HG03060 (cell line): ENCODE measurements around the gene ATAD1.
"Not testable (repeated sequence)": the region's sequence is repeated elsewhere in the genome, so short reads cannot be mapped to it uniquely, and the experiment has no call there.

Source experiments
- ATAC-seq: cut with Tn5 transposase; IDR thresholded peaks from one replicate; pipeline ENCODE4 v1.9.1; 2021; ENCODE audit warnings: low read depth, moderate number of reproducible peaks; ENCODE audit not compliant: unreplicated experiment

ATAD1 gene

DNA sequence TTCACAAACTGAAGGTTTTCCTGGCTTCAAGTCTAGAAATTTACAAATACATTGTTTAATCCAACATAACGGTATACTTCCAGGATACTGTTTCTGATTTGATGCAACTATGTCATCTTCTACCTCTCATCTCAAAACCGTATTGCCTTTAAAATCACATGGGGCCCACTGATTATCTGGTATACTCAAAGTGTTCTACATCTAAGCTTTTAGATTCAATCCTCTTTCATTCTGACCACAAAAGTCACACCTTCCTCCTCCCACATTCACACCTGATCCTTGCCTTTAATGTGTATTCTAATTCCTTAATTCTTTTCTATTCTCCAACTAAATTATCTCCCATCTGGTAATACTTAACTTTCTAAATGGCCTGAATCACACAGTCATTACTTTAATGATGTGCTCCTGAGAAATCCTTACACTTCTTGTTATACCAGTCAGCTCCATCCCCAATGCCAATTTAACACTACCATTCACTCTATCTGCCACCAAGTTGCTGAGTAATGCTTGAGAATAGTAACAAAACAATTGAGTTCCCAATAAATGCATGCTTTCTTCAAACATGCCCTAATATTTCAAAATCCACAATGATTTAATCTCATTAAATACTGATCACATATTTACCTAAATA is 13.0 kb downstream of the ATAD1 start:
- no peak for ATAC-seq

DNA sequence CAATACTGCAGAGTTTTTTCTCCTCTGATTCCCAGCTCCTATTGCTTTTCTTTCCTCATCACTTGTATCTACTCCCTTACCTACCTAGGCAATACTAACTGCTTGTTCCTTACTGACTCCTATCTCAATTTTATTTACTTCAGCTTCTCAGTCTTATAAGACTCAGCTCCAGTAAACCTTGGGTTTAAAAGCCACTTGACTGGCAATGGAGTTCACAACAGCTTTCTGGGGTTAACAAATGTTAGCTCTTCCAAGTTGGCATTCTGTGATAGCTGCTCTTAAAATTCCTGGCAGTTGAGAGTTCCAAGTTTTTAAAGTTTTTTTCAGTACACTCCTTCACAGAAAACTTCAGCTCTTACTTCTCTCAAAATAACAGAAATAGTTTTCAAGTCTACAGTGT is 14.2 kb downstream of the ATAD1 start:
- ATAC-seq = no peak

DNA sequence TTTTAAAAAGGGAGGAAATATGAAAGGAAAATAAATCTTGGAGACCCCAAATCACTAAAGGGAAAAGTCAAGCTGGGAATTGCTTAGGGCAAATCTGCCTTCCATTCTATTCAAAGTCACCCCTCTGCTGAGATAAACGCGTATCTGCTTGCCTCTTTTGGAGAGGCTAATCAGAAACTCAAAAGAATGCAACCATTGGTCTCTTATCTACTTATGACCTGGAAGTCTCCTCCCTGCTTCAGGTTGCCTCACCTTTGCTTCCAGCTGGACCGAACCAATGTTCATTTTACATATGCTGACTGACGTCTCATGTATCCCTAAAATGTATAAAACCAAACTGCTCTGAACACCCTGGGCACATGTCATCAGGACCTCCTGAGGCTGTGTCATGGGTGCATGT is 14.7 kb downstream of the ATAD1 start:
- no peak for ATAC-seq

DNA sequence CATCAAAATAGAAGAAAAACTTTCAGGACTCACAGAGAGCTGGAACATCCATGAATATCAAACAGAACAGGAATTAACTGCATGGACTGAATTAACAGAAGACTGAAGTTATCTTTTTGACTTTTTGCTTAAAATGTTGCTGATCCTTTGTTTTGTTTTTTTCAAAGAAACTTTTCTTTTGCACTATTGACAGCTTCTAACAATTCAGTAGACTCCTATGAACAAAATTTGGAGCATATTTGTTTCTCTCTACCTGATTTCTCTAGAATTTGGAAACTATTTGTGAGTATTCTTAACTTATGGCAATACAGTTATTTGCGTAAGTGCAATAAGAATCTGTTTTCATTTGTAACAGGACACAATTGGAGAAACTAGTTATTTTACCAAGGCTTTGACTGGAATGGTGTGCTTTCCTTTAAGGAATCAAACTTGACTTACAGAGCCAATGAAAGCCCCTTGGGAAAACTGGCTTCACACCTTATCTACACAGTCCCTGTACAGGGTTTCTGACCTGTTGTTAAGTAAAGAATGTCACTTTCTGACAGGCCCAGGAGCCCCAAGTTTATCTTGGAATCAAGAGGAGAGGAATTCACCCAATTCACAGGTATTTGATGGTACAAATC is 16.1 kb downstream of the ATAD1 start:
- ATAC-seq = not testable (repeated sequence)

DNA sequence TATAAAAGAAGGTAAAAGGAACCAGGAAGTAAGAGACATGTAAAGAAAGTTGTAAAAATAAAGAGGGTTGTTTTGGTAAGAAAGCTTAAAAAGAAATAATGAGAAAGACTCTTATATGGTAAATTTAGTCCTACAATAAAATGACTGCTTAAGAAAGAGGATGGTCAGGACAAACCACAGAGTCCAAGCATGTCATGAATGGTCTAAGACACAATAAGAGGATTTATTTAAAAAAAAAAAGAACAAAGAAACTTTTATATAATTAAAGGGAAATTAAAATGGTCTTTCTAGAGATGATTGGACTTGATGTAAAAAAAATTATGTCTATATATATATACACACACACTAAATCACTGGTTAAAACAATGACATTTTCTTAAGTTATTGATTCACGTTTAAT is 18.2 kb downstream of the ATAD1 start:
- ATAC-seq = no peak

DNA sequence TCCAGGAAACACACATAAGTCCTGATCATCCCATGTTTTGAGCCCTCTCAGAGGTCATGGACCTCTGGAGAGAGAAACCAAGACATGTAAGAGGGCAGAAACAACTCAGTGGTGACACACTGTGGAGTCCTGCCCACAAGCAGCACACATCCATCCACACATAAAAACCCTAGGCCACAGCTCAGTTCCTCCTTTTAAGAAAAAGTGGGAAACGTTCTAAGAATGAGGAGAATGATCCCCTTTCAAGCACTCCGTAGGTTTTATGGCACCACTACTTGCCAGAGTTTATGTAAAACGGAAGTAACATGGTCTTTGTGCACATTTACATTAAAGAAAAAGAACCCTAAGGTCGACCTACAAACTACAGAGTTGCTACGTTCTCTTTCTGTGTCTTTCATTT is 19.9 kb downstream of the ATAD1 start:
- no peak for ATAC-seq

DNA sequence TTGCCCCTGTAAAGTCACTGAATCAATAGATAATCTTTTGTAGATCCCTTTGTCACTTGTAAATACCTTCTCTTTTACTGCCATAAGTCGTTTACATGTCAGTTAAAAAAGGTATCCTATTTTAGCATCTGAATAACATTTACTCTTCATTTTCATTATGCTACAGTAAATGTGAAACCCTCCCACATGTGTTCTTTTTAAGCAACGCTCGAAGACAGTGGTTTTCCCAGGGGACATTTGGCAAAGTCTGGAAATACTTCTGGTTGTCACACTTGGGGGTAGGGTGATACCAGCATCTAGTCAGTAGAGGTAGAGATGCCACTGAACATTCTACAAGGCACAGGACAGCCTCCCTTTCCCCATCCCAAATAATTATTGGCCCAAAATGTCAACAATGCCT is 23.7 kb downstream of the ATAD1 start:
- ATAC-seq = no peak

DNA sequence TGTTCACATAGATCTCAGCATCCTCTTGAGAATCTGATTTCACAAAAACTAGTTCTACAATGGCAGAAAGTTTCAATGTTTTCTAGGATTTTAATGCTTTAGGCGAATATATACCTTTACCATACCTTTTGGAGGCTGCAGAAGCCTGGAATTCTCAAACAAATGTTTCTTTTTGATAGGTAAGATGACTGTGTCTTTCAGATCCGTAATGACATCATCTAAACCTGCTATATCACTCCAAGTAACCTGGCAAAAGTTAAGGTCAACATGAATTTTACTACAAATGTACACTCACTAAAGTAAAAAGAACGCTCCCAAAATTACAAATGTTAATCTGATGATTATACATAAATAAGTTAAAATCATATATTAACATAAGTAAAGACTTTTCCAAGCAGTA is 27.8 kb downstream of the ATAD1 start:
- no peak for ATAC-seq

DNA sequence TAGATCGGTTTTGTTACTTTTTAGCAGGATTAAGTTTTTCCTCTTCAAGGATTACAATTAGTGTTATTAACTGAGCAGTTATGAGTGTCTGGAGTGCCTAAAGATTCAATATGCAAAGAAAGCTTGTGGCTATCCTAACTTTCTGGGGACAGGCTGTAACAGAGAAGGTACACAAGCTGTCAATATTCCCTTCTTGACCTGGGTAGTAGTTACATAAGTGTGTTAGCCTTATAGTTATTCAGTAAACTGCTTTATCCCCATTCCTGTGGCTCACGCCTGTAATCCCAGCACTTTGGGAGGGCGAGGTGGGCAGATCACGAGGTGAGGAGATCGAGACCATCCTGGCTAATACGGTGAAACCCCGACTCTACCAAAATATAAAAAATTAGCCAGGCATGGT is 31.6 kb downstream of the ATAD1 start:
- ATAC-seq = no peak

DNA sequence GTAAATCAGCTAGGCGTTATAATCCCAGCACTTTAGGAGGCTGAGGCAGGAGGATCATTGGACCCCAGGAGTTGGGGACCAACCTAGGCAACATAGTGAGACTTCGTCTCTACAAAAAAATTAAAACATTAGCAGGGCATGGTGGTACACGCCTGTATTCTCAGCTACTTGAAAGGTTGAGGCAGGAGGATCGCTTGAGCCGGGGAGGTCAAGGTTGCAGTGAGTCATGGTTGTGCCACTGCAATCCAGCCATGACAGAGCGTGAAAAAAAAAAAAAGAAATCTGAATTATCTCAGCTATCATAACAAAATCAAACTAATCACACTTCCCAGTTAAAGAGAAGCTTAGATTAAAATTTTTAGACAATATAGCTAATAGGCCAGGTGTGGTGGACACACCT is 35.3 kb downstream of the ATAD1 start:
- ATAC-seq = no peak

DNA sequence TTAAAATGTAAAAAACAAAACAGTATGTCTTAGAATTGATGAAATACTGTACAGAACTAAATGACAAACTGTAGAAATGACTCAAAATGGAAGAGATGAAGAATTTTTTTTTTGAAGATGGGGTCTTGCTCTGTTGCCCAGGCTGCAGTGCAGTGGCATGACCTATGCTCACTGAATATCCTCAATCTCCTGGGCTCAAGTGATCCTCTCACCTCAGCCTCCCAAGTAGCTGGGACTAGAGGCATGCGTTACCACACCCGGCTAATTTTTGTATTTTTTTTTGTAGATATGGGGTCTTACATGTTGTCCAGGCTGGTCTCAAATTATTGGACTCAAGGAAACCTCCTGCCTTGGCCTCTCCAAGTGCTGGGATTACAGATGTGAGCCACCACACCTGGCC is 36.5 kb downstream of the ATAD1 start:
- no peak for ATAC-seq

DNA sequence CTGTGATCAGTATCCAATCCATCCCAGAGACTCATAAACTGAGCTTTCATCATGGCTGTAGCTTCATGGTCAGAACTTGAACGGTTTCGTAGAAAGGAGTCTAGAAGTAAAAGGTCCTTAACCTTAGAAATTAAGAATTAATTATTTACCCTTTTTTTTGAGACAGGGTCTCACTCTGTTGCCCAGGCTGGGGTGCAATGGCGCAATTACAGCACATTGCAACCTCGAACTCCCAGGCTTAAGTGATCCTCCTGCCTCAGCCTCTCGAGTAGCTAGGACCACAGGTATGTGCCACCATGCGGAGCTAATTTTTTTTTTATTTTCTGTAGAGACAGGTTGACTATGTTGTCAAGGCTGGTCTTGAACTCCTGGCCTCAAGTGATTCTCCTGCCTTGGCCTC is 41.7 kb downstream of the ATAD1 start:
- no peak for ATAC-seq

DNA sequence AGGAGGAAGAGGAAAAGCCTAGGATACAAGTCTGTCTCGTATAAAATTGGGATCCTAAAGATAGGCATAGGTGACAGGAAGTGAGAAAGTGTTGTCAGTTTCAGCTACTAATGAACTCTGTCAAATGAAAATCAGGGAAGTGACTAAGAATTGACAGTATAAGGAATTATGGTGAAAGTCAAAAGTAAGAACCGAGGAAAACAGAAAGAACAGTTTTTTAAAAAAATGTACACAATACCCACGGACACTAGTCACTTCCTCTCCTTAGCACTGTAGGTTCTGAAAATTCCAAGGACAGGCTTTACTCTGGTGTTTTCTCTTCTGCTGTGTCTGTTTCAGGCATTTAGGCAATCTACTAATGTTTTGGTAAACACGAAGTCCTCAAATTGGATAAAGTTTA is 42.3 kb downstream of the ATAD1 start:
- no peak for ATAC-seq

DNA sequence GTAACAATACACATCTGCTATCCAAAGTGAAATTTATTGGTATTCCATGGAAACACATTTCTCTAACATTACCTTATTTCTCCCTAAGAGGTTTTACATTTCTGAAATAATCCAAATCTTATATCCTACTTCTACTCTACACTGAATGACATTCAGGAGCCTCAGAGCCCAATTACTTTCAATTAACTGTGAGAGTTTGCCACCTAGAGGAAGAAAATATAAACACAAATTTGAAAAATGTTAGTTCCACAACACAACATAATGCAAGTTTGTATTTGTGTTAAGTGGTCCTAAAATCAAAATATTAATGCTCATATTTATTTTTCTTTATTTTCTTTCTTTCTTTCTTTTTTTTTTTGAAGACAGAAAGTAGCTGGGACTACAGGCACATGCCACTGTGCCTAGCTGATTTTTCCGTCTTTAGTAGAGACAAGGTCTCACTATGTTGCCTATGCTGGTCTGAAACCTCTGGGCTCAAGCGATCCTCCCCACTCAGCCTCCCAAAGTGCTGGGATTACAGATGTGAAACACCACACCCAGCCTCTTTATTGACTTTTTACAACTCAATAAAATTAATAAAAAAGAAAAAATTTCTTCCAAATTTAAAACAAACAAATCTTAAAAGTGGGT is 46.0 kb downstream of the ATAD1 start:
- ATAC-seq = no peak

DNA sequence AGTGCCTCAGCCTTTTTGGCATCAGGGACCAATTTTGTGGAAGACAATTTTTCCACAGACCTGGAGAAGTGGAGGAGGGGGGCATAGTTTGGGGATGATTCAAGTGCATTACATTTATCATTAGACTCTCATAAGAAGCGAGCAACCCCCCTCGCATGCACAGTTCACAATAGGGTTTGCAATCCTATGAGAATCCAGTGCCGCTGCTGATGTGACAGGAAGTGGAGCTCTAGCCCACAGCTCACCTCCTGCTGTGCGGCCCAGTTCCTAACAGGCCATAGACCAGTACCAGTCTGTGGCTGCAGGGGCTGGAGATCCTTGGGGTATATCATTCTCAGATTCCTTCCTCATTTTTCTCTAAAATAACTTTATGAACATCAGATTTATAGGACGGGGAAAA is 50.8 kb downstream of the ATAD1 start:
- no peak for ATAC-seq

DNA sequence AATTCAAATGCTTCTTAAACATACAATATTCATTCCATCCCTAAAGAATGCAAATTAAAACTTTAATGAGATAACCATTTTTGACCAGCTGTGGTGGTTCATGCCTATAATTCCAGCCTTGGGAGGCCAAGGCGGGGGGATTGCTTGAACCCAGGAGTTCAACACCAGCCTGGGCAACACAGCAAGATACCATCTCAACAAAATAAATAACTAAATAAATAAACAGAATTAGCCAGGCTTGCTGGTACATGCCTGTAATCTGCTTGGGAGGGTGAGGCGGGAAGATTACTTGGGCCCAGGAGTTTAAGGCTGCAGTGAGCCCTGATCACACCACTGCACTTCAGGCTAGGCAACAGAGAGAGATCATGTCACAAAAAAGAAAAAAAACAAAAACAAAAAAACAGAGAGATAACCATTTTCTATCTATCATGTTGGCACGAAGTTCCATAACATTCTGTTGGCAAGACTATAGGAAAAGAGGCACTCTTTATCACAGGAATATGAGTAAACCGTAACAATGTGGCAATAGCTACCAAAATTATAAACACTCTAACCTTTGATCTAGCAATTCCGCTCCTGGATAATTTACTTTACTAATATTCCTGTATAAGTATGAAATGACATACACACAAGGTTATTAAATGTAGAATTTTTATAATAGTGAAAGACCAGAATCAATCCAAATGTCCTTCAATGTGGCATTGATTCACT is 52.2 kb downstream of the ATAD1 start:
- no peak for ATAC-seq

DNA sequence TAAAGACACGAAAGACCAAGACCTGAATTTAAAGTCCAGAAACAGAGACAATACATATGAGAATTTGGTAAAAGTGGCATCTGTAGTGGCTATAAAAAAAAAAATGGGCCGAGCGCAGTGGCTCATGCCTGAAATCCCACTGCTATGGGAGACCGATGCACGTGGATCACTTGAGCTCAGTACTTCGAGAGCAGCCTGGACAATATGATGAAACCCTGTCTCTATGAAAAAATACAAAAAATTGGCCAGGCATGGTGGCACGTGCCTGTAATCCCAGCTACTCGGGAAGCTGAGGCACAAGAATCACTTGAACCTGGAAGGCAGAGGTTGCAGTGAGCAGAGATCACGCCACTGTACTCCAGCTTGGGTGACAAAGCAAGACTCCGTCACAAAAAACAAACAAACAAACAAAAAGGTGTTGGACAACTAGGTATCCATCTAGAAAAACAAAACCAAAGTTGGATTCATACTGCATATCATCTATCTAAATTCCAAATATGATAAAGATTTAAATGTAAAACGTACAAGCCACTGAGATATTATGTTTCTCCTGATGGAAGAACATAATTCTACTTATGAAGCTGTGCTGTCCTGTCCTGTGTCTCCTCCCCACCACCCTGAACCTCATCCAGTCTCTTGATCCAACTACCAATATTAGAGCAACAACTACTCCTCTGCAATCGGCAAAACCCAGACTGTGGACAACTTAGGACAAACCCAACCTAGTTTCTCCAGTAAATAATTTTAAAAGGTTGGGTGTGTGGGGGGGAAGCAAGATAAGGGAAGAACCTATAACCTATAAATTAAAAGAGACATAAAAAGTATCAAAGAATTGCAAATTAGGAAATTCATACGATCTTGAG is 53.7 kb downstream of the ATAD1 start:
- no peak for ATAC-seq

DNA sequence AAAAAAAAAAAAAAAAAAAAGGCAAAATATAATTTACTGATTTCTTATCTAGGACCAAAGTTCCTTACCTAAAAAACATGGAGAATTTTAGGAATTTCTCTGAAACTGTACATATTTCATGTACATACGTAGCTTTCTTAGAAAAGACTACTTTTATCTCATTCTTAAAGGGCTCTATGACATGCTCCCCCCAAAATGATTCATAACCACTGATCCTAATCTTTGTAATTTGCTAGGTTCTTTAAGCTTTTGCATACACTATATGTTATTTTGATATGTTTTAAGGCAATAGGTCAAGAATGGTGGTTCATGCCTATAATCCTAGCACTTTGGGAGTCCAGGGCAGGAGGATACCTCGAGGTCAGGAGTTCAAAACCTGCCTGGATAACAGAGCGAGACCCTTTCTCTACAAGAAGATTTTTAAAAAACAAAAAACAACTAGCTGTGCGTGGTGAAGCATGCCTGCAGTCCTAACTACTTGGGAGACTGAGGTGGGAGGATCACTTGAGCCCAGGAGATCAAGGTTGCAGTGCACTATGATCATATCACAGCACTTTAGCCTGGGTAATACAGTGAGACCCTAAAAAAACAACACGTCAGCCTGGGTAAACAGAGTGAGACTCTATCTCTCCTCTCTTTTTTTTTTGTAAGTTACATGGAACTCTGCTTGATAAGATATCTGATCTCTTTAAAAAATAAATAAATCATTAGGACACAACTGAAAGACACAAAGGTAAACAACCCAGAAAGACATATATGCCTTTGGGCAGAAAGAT is 54.8 kb downstream of the ATAD1 start:
- no peak for ATAC-seq

DNA sequence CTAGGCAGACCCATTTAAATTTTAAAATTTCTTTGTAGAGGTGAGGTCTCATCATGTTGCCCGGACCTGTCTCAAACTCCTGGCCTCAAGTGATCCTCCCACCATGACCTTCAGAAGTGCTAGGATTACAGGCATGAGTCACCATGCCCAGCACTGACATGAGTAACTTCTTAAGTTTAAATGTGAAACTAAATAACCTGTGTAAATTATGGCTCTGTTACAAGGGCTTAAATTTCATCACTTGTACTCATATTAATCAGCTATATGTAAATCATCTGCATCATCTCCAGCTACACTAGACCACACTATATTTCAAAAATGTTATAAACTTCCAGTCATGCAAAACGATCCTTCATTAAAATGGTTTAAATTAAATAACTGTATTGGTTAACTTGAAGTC is 56.1 kb downstream of the ATAD1 start:
- peak; percentile 42 for ATAC-seq

DNA sequence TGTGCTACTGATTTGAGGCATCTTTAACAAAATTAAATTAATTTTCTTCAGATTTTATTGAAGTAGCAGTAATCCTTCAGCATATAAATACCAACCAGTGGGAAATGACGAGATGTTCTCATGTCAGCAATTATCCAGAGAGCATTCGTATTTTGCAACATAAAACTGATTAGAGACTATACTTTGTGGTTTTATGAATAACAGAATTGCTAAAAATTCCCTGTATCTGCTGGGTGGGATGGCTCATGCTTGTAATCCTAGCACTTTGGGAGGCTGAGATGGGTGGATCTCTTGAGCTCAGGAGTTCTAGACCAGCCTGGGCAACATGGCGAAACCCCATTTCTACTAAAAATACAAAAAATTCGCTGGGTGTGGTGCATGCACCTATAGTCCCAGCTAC is 56.9 kb downstream of the ATAD1 start:
- no peak for ATAC-seq
